CMK (cell line): ENCODE results near the gene MFSD12.
"Not testable (repeated sequence)": the region's sequence is repeated elsewhere in the genome, so short reads cannot be mapped to it uniquely, and the experiment has no call there.

Experiments
- DNase-seq: peaks from one replicate; pipeline ENCODE4 v3.0.0-alpha.2; 2010; ENCODE audit warnings: low read depth

The MFSD12 gene

GRCh38 chr19:3584036-3584802 is 26.8 kb upstream of the MFSD12 start:
- DNase-seq, result not testable (repeated sequence)

- not testable (repeated sequence) for DNase-seq
Measured at GRCh38 chr19:3581792-3582191, 24.4 kb upstream of the MFSD12 start.

DNA sequence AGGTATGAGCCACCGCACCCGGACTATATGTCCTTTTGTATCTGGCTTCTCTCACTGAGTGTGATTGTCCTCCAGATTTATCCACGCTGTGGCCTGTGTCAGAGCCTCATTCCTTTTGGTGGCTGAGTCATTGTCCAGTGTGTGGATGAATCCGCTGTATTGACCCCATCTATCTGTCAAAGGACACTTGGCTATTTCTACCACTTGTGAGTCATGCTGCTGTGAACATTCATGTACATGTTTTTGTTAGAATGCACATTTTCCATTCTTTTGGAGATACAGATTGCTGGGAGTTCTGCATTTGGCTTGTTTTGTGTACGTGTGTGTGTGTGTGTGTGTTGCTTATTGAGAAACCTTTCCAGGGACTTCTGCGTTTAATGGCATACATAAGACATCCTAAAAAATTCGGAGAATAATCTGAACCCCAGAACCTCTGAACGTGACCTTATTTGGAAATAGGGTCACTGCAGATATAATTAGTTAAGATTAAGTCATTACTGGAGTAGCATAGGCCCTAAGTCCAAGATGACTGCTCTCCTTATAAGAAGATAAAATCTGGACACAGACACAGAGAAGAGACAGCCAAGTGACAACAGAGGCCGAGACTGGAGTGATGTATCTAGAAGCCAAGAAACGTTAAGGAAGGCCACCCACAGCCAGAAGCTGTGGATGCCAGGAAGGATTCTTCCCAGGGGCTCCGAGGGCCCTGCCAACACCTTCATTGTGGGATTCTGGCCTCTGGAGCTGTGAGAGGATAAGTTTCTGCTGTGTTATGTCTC is 23.0 kb upstream of the MFSD12 start:
- no peak for DNase-seq

DNA sequence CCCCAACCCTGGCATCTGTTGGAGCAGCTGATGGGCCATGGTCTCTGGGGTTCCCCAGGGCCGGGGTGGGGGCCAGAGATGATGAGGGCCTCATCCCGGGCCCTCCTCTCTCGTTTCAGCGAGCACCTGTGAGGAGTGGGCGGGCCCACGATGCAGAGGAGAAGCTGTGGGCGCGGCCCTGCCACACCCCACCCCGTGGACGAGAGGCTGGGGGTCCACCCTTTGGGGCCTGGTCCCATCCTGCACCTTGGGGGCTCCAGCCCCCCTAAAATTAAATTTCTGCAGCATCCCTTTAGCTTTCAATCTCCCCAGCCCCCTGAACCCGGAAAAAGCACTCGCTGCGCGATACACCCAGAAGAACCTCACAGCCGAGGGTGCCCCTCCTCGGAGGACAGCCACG is 21.0 kb upstream of the MFSD12 start:
- no peak for DNase-seq

- no peak for DNase-seq
Measured at GRCh38 chr19:3577723-3578344, 20.4 kb upstream of the MFSD12 start.

DNA sequence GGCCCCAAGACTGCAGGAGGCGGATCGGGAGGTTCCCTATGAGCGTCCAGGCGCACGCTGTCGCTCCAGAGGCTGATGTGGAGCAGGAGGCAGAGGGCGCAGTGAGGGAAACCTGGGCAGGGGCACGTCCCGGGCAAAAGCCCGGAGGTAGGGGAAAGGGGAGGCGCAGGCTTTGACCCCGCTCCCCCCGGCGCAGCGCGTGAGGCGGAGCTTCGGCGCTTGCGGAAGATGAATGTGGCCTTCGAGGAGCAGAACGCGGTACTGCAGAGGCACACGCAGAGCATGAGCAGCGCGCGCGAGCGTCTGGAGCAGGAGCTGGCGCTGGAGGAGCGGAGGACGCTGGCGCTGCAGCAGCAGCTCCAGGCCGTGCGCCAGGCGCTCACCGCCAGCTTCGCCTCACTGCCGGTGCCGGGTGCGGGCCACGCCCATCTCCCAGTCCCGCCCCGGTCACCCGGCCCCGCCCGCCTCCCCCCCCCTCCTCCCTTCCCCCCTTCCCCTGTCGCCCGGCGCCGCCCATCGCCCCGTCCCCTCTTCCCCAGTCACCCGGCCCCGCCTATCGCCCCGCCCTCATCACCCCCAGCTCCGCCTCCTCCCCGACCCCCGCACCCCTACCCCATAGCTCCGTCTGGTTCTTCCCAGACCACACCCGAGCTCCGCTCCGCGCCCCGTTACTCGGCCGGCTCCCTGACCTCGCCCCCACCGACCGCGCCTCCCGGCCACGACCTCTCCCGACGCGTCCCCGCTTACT is 19.5 kb upstream of the MFSD12 start:
- no peak for DNase-seq

DNA sequence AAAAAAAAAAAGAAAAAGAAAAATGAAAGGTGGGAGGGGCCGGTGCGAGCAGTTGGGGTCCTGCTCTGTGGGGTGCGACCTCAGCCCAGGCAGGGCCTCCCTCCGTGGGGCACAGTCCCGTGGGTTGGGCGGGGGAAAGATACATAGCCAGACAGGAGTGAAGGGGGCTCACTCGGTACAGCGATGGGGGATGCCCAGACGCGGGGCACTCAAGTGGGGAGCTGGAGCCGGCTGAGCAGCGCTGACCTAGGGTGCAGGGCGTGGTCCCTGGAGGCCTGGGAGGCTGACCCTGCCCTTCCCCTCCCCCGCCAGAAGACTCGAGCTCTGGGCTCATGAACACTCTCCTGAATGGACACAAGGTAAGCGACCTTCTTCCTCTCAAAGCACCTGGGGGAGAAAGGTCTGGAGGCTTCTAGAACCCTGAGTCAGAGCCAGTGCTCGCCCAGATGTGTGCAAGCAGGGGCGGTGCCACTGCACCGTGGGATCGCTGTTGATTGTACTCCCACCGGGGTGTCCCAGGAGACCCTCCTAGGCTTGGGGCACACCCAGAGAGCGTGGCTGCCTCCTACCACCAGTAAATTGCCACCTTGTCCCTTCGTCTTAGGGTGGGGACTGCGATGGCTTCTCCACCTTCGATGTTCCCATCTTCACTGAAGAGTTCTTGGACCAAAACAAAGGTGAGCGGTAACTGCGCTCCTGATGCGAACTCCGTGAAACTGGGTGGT is 18.7 kb upstream of the MFSD12 start:
- no peak for DNase-seq

DNA sequence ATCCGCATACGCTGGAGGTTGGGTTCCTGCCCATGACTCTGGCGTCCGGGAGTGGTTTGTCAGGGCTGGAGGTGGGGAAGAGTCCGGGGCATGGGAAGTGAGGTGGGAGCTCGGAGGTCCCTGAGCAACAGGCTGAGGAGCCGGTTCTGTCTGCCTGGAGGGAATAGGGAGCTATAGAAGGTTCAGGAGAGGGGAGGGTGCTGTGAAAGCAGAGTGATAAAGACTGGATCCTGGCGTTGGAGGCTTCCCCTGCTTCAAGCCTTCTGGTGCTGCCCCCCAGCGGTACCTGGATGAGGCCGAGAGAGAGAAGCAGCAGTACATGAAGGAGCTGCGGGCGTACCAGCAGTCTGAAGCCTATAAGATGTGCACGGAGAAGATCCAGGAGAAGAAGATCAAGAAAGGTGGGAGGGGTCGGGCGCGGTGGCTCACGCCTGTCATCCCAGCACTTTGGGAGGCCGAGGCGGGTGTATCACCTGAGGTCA is 17.9 kb upstream of the MFSD12 start:
- DNase-seq, result no peak

- peak; percentile 96 for DNase-seq
Measured at GRCh38 chr19:3573858-3574637, 16.7 kb upstream of the MFSD12 start.

- DNase-seq, result no peak
Measured at GRCh38 chr19:3573162-3573857, 15.9 kb upstream of the MFSD12 start.

DNA sequence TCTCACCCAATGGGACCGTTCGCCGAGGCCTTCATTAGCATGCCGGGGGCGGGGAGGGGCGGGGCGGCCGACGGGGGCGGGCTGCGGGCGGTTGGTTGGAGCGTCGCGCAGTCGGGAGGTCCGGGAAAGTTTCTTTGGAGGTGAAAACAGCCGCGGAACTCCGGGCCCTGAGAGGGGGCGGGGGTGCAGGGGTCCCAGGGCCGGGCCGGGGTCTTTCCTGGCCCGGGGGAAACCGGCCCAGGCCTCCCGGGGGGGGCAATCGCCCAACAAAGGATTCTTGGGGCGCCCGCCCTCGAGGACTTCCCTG is 15.4 kb upstream of the MFSD12 start, which contains the start of gene HMG20B:
HMG20B (plus strand) TSS at position 90 of the 307 bp plus-strand sequence. CDS start 366 bp downstream, outside the sequence.
- no peak for DNase-seq

DNA sequence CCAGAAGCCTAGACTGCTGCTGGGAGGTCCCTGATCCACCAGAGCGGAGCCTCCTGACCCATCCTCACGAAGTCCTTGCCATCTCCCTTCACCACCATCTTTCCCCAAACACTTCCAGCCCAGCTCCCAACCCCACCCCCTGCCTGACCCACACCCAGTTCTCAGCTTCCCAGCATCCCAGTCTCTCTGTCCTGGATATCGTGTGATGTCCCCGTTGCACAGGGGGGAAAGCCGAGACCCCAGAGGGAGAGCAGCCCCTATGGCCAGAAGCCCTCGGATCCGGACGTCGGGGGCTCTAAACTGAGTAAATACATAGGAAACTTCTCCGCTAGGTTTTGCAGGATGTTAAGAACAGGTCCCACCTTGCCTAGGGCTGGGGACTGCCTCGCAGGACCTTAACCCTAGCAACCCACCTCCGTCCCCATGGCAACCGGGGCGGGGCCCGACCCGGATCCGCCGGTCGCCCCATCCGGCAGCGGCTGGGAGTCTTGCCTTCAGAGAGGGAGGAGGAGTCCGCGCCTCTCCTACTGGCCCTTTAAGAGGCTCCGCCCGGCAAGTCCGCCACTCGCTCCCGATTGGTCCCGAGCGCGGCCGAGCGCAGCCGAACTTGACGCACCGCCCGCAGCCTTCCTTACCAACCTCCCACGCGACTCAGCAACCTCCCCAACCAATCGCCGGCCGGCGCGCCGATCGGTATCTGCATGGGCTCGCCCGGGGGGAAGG is 14.9 kb upstream of the MFSD12 start:
- DNase-seq, result peak; percentile 100

DNA sequence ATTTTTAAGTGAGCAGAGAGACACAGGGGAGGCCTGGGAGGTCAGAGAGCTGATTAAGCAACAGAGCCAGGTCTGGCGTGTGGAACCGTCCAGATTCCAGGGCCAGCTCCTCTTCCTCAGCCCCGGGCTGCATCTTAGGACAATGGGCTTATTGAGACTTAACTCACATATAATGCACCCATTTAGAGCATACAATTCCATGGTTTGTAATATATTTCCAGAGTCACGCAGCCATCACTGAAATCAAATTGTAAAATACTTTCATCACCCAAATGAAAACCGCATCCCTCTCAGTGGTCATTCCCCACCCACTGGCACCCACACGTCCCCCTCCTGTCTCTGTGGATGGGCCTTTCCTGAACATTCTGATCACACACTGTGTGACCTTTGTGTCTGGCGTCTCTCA is 13.2 kb upstream of the MFSD12 start:
- no peak for DNase-seq

GRCh38 chr19:3570042-3570441 is 12.7 kb upstream of the MFSD12 start:
- not testable (repeated sequence) for DNase-seq

DNA sequence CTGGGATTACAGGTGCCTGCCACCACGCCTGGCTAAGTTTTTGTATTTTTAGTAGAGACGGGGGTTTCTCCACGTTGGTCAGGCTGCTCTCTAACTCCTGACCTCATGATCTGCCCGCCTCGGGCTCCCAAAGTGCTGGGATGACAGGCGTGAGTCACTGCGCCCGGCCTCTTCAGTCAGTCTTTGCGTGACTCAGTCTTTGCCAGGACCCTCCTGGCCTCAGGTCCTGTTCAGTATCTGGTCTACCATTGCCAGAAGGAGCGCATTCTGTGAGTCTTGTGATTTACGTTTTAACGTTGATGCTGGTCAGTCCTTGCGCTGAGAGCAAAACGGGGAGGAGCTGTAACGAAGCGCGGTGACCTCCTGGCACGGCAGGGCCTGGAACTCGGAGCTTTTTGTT is 7.8 kb upstream of the MFSD12 start:
- no peak for DNase-seq

GRCh38 chr19:3563709-3564524 is 6.5 kb upstream of the MFSD12 start:
- no peak for DNase-seq

DNA sequence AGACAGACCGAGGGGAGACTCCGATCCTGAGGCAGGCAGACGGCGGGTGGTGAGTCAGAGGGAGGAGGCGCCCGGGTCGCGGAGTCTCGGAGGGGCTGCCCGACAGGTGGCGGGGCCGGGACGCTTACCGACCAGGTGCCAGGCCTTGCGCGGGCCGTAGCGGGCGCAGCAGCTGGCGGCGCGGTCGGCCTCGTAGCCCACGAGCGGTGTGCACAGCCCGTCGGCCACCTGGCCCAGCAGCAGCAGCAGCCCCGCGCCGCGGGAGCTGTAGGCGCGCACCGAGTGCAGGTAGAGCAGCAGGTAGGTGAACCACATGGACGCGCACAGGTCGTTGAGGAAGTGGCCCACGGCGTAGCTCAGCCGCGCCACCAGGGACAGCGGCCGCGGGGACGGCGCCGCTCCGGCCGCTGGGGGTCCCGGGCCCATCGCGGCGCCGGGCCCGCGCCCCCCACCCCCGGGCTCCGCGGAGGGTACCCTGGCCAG is 367 bp downstream of the MFSD12 start:
- no peak for DNase-seq

- no peak for DNase-seq
Measured at GRCh38 chr19:3556423-3556977, 886 bp downstream of the MFSD12 start.
